ENCODE results near the gene ZCCHC7. TPM values are rescaled to one million over a fixed set of nuclear protein-coding genes. Genes with fewer than 3 reads are reported as not detected.
"Not testable (repeated sequence)": the region's sequence is repeated elsewhere in the genome, so short reads cannot be mapped to it uniquely, and the experiment has no call there.

ZCCHC7 gene
- total RNA-seq, 1 donor from 2014 or later: 34.5 TPM

- DNase-seq: no peak
Observed at GRCh38 chr9:37121881-37122280, 1.5 kb downstream of the ZCCHC7 start.

DNA sequence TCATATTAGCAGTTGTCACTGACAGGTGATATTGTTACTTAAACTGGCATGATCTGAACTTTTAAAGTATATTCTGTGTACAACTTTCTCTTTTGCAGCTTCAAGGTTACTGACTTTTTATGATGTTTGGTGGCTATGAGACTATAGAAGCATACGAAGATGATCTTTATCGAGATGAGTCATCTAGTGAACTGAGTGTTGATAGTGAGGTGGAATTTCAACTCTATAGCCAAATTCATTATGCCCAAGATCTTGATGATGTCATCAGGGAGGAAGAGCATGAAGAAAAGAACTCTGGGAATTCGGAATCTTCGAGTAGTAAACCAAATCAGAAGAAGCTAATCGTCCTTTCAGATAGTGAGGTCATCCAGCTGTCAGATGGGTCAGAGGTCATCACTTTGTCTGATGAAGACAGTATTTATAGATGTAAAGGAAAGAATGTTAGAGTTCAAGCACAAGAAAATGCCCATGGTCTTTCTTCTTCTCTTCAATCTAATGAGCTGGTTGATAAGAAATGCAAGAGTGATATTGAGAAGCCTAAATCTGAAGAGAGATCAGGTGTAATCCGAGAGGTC lies 5.9 kb downstream of the ZCCHC7 start:
- no peak for DNase-seq

GRCh38 chr9:37127018-37127417 lies 6.6 kb downstream of the ZCCHC7 start:
- DNase-seq: no peak

DNA sequence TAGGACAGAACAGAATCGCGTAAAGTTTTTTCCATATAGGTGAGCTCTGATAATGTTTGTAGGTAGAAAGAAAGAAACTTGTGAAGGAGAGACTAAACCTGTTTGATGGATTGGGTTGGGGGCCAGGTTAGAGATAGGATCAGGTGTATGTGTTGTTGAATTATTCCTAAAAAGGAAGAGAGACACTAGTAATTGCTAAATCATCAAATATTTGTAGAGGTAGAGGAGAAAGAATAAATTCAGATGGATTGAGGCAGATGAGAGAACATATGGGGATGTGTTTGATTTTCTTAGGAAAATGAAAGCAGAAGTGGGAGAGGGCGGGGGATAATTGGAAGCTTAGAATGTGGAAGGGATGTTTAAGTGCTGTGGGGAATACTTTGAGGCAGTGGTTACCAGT lies 7.7 kb downstream of the ZCCHC7 start:
- DNase-seq: no peak

DNA sequence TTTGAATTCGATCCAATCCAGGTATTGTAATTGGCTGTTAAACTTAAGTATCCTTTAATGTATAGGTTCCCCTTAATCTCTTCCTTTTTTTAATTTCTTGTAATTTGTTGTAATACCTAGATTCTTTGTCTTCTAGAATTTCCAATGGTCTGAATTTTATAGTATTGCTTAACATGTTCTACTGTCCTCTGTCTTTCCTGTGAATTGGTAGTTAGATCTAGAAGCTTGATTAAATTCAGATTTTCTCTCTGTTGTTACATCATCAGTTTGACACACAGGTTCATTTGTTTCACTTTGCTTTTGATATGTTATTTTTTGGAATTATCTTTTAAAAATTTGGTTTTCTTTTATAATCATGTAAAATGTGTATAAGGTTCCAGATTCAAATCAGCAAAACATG lies 13.8 kb downstream of the ZCCHC7 start:
- DNase-seq: no peak

DNA sequence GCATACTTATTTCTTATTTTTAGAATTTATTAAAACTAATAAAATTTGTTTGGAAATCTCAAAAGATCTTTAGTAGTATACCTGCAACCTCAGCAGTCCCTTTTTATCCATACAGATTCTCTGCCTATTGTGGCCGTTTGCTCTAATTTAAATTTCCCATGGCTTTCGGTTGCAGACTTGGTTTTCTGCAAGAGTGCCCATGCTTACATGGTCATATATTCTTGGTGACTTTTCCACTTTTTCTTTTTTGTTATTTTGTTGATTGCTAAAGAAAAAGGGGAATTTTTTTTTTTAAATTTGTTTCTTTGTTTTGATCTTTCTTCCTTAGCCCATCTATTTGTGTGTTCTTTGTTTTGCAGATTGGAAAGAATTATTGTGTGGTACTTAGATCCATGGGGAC lies 20.6 kb downstream of the ZCCHC7 start:
- DNase-seq: no peak

DNA sequence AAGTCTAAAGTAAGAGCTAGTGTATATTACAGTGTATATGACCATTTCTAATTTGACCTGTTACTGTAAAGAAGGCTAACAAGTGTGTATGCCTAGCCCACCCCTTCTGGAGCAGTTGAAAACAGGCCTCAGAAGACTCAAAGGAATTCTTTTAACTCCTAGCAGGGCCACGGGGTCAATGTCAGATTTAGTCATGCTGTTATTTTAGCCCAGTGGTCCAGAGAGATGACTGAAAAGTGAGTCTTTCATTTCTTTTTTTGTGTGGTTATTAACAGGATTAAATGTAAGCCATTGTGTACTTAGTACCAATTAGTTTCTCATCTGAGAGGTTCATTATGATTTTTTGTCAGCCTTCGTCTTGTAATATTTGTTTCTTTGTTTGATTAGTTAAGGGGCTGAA lies 24.4 kb downstream of the ZCCHC7 start:
- DNase-seq: no peak

DNA sequence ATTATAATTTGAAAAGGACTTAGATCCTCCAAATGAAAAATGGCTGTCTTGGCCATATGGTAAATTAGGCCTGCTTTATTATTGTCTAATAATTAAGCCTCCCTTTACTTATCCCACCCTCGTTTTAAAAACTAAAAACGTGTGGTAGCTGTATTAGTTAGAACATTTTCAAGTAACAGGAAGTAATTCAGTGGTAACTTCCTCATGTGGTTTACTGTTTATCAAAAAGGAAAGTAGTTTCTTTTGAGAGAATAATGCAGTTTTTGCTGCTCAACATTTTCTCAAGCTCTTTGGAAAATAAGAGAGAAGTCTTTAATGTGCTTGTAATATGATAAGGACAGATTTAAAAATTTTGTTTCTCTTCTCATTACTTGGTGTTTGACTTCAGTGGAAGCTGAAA lies 26.0 kb downstream of the ZCCHC7 start:
- DNase-seq: no peak

- DNase-seq: no peak
Observed at GRCh38 chr9:37148181-37148580, 27.8 kb downstream of the ZCCHC7 start.

DNA sequence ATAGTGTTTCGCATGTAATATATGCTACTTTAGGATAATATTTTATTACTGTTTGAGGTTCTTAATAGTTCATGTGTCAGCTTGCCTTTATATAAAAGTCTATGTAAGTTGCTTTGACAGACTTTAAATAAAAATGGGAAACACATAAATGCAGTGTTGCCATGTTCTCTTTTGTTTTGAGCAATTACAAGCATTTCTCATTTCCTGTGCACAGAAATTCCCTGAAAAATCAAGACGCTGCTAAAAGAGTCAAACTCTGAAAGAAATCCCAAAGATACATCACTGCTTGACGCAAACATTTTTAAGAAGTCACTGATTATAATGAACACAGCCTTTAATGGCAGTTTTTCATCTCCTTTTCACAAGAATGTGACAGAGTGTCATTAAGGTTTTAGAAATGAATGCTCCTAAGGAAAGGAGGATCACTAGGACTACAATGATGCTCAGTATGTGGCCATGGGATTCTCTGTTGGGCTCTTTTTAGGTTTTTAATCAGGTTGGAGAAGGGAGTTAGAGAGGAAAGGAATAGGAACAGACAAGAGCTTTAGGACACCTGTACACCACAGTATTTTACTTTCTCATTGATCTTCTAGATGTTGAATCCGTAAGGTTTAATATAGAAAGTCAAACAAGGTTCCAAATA lies 29.4 kb downstream of the ZCCHC7 start:
- DNase-seq: no peak

DNA sequence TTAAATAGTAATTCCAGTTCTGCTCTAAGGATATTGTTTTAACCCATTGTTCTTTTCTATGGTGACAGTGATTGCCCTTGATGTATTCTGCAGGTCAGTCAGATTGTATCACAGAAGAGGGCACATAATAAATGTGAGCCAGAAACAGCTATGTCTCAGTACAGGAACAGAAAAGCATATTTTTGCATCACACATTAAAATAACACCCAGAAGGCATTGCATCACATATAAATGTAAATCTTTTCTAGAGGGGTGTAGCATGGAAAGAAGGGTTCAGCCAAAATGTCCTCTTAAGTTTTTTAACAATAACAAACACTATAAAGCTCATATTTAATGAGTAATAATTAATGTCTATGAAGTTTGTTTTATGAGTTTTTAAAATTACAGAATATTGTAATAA lies 30.0 kb downstream of the ZCCHC7 start:
- DNase-seq: no peak

GRCh38 chr9:37151812-37152211 lies 31.4 kb downstream of the ZCCHC7 start:
- no peak for DNase-seq

DNA sequence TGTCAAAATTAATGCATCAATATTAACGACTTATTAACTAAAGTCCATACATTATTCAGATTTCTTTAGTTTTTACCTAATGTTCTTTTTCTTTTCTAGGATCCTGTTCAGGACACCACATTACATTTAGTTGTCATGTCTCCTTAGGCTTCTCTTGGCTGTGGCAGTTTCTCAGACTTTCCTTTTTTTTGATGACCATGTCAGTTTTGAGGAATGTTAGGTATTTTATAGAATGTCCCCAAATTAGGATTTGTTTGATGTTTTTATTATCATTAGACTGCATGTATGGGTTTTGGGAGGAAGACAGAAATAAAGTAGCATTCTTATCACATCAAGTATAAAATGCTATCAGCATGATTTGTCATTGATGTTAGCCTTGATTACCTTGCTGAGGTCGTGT lies 32.0 kb downstream of the ZCCHC7 start:
- no peak for DNase-seq

DNA sequence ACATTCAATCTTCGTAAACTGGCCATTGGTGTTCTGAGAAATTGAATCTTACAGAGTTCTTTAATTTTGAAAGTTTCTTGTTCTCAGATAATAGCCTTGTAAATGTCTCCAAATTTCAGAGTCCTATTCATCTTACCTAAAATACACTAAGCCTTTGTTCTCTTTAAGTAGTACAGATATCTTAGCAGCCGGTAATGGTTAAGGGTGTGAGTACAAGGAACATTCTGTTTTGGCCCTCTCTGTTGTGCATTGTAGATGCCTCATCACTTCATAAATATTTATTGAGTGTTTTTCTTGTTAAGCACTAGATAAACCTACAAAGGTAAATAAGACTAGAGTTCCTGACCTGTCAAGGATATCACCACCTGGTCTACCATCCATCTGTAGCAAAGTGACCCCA lies 35.2 kb downstream of the ZCCHC7 start:
- no peak for DNase-seq

- no peak for DNase-seq
Observed at GRCh38 chr9:37156205-37156604, 35.8 kb downstream of the ZCCHC7 start.

GRCh38 chr9:37156781-37157356 lies 36.5 kb downstream of the ZCCHC7 start:
- DNase-seq: no peak

GRCh38 chr9:37157726-37158377 lies 37.5 kb downstream of the ZCCHC7 start:
- DNase-seq: no peak

DNA sequence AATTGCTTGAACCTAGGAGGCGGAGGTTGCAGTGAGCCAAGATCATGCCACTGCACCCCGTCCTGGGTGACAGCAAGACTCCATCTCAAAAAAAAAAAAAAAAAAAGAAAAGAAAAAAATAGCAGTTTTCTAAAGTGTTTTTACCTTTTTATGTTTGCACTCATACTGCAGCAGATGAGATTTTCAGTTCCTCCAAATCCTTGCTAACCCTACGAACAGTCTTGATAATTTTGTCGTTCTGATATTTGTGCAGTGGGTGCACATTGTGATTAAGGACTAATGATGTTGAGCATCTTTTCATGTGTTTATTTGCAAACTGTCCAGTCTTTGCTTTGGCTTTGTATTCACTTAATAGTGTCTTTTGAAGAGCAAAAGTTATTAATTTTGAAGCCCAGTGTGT lies 42.9 kb downstream of the ZCCHC7 start:
- DNase-seq: no peak

DNA sequence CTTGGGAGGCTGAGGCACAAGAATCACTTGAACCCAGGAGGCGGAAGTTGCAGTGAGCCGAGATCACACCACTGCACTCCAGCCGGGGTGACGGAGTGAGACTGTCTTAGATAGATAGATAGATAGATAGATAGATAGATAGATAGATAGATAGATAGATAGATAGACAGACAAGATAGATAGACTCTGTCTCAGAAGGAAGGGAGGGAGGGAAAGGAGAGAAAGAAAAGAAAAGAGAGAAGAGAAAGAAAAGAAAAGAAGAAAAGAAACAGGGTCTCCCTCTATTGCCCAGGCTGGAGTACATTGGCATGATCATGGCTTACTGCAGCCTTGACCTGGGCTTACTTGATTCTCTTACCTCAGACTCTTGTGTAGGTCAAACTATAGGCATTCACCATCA lies 44.0 kb downstream of the ZCCHC7 start:
- DNase-seq: not testable (repeated sequence)

- DNase-seq: no peak
Observed at GRCh38 chr9:37165644-37166043, 45.3 kb downstream of the ZCCHC7 start.

DNA sequence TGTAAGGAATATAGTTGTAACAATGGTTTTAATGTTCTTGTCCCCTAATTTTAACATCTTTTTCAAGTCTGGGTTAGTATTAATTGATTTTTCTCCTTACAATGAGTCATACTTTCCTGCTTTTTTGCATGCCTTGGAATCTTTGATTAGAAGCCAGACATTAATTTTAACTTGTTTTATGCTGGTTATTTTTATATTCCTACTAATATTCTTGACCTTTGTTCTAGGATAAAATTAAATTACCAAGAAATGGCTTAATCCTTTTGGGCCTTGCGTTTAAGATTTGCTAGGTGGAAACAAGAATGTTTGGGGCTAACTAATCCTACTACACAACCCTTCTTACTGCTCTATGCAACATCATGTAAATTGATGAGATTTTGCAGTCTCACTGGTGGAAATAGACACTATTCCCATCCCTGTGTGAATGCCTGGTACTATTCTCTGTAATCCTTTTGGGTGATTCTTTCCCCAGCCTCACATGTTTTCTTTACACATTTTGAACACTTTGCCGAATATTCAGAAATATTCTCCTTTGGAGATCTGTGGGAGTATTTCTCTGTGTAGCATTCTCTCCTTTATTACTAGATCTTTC lies 47.2 kb downstream of the ZCCHC7 start:
- no peak for DNase-seq

DNA sequence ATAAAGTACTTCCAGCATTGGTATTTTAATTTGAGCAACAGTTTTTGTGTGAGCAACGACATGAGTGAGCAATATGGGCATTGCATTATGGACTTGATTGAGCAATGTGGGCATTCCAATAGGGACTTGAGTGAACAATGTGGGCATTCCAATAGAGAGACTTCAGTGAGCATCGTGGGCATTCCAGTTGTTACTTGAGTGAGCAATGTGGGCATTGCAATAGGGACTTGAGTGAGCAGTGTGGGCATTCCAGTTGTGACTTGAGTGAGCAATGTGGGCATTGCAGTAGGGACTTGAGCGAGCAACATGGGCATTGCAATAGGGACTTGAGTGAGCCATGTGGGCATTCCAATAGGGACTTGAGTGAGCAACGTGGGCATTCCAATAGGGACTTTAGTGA lies 52.2 kb downstream of the ZCCHC7 start:
- no peak for DNase-seq

DNA sequence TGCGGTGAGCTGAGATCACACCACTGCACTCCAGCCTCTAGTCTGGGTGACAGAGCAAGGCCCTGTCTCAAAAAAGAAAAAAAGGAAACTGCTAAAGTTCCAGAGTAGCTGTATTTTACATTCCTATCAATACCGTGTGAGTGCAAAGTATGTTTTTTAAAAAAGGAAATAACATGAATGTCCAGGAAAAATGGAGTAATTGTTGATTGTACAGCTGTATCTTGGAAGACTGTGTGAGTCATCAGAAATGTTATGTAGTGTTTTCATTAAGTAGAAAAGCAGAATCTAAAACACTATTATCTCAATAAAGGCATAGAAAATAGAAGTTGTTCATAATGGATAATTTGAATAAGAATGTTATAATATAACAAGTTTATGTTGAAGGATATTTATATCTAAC lies 53.9 kb downstream of the ZCCHC7 start:
- no peak for DNase-seq

Measured in occipital lobe (tissue), 2 donors.